GM19397 (cell line): ENCODE data around the gene KYAT1.

Experiments used
- ATAC-seq: cut with Tn5 transposase; IDR thresholded peaks from one replicate; pipeline ENCODE4 v1.9.1; 2021; ENCODE audit warnings: mild to moderate bottlenecking, moderate library complexity; ENCODE audit not compliant: unreplicated experiment

Gene KYAT1

GRCh38 chr9:128909859-128910258 lies 28.1 kb upstream of the KYAT1 start:
- no peak for ATAC-seq

DNA sequence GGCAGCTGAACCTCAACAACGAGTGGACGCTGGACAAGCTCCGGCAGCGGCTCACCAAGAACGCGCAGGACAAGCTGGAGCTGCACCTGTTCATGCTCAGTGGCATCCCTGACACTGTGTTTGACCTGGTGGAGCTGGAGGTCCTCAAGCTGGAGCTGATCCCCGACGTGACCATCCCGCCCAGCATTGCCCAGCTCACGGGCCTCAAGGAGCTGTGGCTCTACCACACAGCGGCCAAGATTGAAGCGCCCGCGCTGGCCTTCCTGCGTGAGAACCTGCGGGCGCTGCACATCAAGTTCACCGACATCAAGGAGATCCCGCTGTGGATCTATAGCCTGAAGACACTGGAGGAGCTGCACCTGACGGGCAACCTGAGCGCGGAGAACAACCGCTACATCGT lies 26.6 kb upstream of the KYAT1 start:
- ATAC-seq, result no peak

- no peak for ATAC-seq
Observed at GRCh38 chr9:128906741-128907140, 25.0 kb upstream of the KYAT1 start.

DNA sequence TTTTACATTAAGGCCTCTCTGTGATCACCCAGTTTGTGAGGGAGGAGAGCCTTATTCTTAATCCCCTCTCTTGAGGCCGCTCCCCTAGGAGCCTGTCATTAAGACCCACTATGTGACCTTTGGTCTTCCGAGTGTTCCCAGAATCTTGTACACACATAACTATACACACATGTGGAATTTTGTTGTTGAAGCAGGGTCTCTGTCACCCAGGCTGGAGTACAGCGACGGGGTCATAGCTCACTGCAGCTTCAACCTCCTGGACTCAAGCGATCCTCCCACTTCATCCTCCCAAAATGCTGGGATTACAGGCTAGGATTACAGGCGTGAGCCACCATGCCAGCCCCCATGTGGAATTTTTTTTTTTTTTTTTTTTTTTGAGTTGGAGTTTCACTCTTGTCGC lies 24.2 kb upstream of the KYAT1 start:
- ATAC-seq, result no peak

- ATAC-seq, result no peak
Observed at GRCh38 chr9:128903871-128904620, 22.3 kb upstream of the KYAT1 start.

- no peak for ATAC-seq
Observed at GRCh38 chr9:128903079-128903461, 21.3 kb upstream of the KYAT1 start.

- ATAC-seq, result no peak
Observed at GRCh38 chr9:128902351-128903078, 20.8 kb upstream of the KYAT1 start.

GRCh38 chr9:128901822-128902221 lies 20.1 kb upstream of the KYAT1 start:
- no peak for ATAC-seq

DNA sequence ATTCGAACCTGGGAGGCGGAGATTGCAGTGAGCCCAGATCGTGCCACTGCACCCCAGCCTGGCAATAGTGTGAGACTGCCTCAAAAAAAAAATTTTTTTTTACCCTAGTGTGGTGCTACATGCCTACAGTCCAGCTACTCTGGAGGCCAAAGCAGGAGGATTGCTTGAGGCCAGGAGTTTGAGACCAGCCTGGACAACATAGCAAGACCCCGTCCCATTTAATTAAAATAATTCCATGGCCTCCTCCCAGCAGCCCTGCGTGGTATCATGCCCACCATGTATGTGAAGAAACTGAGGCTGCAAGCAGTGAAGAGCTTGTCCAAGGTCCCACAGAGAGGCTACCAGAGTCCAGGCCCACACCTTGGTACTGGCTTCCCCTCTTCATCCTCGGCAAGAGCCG lies 19.6 kb upstream of the KYAT1 start:
- ATAC-seq, result no peak

DNA sequence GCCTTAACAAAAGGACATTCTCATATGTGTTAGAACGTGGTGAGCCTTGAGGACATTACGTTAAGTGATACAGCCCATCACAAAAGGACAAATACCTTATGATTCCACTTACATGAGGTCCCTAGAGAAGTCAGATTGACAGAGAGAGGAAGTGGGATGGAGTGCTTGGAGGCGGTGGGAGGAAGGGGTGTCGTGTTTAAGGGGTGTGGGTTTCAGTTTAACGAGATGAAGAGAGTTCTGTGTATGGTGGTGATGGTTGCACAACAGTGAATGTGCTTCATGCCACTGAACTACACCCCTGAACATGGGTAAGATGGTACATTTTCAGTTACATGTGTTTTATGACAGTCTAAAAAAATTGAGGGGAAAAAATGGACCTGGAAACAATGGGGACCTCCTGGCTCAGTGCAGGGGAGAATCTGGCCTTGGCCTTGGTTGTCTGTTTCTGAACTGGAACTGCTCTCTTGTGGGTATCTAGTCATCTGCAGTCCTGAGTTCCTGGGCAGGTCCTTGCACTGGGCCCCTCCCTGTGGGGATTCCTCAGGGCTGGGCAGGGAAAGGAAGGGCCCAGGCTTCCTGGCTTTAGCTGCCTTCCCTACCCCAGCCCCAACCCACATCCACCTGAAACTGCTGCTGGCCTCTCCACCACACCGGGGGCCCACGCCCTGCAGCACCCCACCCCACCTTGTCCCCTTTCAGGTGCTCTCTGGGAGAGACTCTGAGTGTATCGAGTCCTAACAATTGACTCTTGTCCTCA lies 18.0 kb upstream of the KYAT1 start:
- no peak for ATAC-seq

DNA sequence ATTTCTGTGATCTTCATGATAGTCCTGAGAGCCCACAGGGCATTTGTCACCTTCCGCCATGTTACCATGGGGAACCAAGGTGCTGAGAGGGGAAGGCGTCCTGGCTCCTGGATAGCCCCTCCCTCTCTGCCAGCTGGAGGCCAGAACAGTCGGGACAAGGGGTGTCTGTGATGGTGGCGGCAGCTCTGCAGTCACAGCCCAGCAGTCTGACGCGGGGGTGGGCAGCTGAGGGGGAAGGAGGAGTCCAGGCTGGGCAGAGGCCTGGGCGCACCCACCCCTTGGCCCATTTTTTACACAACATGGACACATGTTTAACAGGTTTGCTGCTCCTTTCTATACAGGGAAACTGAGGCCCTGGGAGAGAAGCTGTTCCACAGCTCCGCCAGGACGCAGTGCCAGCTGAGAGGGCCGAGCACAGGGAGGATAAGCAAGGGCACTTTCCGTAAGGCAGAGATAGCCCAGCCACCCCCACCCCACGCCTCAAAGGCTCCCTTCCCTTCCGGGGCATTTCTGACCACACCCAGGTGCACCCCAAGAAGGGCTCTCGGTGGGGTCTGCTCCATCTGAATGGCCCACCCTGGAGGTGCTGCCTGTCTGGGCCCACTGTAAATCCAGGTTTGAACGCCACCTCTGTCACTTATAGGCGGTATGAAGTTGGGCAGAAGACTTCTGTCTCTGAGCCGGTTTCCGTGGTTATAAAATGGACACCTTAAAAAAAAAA lies 17.3 kb upstream of the KYAT1 start:
- ATAC-seq, result no peak

DNA sequence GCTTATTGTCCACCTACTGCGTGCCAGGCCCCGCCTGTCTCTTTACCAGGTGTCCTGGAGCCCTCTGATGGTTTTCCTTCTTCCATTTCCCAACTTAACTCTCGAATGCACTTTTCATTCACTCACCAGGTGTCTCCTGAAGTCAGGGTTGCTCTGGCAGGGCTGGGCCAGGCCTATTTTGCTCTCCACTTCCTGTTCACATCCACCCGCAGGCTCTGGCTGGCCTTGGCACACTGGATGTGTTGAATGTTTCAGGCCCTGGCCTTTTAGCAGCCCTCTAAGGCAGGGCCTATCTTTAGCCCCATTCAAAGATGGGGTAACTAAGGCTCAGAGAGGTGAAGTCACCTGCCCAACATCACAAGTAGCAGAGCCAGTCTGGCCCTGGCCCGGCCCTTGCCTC lies 16.6 kb upstream of the KYAT1 start:
- ATAC-seq, result no peak

DNA sequence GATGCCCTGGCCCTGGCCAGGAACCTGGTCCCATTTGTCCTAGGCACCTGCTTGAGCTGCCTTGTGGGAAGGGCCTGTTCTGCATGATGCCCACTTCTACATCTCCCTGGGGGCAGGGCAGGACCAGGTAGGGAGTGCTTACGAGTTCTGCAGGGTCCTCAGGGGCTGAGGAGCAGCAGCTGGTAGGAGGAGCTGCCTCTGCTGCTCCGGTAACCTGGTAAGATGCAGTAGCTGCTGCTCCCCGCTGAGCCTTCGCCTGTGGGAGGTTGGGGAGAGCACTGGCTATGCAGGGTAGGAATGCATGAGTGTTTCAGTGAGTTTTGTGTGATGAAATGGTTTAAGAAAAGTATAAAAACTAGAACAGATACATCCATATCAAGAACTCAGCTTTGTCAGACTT lies 13.8 kb upstream of the KYAT1 start:
- no peak for ATAC-seq

DNA sequence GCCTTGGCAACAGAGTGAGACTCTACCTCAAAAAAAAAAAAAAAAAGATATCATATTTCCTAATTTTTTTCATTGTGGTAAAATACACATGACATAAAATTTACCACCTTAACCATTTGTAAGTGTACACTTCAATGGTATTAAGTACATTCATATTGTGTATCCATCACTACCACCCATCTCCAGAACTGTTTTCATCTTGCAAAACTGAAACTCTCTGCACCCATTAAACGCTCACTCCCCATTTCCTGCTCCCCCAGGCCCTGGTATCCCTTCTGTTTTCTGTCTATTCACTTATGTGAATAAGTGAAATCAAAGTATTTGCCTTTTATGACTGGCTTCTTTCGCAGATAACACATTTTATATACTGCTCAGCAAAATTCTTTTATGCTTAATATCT lies 13.0 kb upstream of the KYAT1 start:
- no peak for ATAC-seq

- no peak for ATAC-seq
Observed at GRCh38 chr9:128893354-128893753, 11.6 kb upstream of the KYAT1 start.

- no peak for ATAC-seq
Observed at GRCh38 chr9:128892221-128892921, 10.6 kb upstream of the KYAT1 start.

DNA sequence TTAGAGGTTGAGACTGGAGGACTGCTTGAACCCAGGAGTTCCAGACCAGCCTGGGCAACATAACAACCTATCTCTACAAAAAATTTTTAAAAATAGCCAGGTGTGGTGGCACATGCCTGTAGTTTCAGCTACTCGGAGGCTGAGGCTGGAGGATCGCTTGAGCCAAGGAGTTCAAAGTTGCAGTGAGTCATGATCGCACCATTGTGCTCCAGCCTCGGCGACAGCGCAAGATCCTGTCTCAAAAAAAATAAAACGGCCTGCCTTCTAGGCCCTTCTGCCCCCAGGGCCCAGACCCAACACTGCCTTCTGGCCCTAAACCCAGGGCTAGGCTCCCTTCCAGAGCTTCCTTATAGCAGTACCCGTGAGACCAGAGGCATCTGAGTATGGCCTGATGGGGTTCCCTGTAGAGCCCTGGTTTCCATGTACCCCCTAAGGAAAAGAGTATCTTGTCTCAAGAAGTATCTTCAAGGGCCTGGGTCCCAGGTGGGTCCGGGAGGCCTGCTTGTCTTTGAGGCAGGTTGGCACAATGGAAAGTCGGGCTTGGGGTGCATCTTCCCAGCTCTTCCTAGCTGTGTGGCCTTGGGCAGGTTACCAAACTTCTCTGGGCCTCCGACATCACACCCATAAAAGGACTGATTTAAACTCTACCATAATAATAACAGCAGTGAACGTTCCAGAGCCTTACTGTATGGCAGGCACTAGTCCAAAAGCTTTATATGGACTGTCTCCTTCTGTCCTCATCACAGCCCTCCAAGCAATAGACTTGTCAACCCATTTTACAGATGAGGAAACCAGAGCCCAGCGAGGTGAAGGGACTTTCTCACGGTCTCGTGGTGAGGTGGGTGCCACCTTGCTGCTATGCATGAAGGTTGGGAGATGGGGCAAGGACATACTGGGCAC lies 9.8 kb upstream of the KYAT1 start:
- no peak for ATAC-seq

DNA sequence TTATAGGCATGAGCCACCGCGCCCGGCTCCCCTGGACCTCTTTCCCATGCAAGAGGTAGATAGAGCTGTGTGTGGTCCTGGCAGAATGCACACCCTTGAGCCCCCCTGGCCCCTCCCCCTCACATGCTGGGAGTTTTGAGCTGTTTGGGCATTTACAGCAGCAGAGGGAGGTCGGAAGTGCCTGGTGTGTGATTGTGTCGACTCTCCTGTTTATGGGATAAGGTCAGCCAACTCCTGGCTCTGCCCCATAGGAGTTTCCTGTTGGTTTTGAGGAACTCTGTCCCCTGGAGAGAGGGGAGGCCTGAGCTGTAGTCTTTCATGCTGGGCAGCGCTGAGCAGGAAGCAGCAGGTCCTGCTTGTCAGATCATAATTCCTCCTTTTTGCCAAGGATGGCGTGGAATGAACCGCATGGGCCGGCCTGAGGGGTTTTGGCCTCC lies 6.2 kb upstream of the KYAT1 start:
- ATAC-seq, result no peak

GRCh38 chr9:128887049-128887448 lies 5.3 kb upstream of the KYAT1 start:
- no peak for ATAC-seq
